Effector CD4-positive, alpha-beta T cell (primary cell): ENCODE results near the gene DOCK1.

ENCODE experiments used
- DNase-seq: peaks from one replicate; pipeline ENCODE4 v3.0.0-alpha.2; 2020

DOCK1 gene

DNA sequence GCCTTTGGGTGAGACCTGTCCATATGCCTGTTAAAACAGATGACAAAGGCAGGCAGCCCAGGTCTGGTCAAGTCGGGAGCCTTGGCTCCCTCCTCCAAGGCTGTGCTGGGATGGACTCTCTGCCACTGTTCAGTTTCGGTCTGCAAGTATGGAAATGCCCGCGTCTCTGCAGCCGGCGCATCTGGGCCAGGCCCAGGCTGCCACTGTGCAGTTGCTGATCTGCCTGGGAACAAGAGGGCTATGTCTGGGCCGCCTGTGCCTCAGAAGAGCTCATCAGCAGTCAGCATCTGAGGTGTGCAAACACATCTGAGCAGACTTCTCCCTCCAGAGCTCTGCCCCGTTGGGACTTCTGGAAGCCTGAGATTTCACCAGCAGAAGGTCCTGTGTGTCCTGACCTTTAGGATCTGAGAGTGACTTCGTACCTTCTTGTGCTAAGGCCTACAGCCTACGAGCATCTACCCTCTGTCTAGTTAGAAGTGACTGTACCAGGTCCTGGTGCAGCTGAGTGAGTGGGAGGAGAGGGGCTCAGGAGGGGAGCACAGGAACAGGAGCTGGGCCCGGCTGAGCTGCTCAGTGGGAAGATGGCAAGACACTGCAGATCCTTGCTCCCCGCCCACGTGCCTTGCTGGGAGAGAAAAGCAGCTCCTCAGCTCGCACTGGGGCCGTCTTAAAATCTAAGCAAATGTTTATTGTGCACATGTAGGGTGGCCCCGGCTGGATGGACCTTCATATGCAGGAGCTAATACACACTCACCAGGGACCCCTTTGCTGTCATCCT is 50.9 kb downstream of the DOCK1 start:
- no peak for DNase-seq

DNA sequence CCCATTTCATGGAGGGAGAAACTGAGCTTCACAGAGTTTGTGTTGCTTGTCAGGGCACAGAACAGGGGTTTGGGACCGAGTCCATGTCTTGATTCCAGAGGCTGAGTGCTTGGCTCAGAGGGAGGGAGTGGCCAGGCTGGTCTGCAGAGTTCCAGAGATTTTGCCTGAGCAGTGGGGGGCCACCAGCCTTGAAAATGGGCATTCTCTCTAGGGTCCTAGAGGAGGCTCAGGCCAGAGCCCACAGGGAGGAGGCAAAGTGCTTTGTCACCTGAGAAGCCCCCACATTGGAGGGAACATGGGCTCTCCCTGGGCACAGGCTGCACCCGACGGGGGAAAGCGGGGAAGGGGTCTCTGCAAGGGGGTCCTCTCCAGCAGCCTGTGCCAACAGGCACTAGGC is 51.5 kb downstream of the DOCK1 start:
- no peak for DNase-seq

DNA sequence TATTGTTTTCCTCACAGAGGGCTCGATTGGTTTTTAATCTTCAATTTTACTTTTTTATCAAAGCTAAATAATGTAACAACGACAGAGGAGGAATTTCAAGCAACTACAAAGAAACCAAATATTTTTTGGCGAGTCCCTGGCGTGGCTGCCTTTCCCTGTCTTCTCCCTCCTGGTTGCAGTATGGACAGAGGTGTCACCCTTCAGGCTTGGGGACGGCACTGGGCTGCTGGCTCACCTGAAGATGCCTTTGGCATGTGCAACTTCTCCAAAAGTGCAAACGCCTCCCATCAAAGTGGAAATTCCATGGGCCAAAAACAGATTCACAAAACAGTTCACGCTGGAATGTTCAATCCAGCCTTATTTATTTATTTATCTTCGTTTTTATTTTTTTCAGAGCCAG is 51.9 kb downstream of the DOCK1 start:
- DNase-seq: no peak

DNA sequence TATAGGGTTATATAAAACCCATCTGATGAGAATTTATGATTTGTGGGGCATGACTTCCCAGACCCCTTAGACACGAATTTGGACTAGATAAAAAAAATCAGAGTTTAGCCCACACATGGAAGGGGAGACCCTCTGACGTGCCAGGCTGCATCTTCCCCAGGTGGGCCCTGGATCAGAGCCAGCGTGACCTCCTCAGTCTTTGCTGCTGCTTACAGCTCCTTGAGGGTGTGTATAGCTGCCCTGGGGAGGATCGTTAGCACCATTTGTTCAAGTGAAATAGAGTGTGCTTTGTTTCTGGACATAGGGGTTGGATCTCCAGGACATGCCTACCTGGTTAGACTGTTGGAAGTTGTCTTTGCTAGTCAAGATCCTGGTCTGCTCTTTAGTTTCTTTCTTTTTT is 54.2 kb downstream of the DOCK1 start:
- DNase-seq: no peak

DNA sequence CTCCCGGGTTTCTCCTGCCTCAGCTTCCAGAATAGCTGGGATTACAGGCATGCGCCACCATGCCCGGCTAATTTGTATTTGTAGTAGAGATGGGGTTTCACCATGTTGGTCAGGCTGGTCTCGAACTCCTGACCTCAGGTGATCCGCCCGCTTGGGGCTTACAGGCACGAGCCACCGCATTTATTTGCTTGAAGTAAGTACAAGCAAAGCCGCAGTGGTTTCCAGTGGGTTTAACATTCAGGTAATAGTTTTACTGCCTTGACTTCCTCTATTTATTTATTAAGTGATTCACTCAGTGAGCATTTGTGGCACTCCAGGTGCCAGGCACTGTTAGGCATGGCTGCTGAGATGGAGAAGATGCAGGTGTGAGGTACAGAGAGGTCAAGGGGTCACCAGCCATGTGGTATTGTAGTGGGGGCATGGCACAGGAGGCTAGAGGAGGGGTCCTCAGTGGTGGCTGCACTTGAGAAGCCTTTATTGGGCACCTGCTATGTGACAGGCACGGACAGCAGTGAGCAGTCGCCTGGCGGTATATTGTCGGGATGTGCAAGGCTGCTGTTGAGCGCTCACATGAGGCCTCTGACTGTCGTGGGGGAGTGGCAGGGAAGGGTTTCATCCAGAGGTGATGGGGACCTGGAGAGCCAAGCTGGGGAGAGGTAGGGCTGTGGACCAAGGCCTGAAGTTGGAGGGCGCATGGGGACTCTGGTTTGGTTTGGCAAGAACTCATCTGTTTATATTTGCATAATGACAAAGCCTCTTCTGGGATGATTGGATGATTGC is 54.9 kb downstream of the DOCK1 start:
- DNase-seq: no peak

DNA sequence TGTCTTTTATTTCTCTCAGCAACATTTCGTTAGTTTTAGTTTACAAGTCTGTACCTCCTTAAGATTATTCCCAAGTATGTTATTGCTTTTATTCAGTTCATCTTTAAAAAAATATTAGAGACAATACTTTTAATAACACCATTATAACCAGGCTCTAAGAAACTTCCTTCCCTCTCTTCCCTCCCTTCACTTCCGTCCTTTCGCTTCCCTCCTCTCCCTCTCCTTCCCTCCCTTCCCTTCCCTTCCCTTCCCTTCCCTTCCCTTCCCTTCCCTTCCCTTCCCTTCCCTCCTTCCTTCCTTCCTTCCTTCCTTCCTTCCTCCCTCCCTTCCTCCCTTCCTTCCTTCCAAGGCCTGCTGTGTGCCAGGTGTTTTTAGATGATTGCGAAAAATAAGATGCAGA is 58.1 kb downstream of the DOCK1 start:
- no peak for DNase-seq

DNA sequence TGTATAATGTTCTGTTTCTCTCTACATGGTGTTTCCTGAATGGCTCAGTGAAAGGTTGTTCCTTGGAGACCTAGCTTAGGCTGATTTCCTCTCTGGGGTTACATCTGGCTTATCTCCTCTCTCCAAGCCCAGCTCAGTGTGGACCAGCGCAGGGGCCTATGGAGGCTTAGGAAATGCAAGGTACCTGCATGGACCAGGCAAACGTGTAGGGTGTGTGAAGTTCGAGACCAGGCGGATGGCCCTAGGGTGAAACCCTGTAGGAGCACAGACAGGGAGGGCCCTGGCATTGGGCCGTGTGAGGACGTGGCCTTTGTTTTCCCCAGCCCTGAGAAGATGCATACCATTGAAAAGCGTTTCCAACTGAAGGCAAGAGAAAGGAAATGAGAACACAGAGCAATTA is 59.0 kb downstream of the DOCK1 start:
- DNase-seq: no peak

DNA sequence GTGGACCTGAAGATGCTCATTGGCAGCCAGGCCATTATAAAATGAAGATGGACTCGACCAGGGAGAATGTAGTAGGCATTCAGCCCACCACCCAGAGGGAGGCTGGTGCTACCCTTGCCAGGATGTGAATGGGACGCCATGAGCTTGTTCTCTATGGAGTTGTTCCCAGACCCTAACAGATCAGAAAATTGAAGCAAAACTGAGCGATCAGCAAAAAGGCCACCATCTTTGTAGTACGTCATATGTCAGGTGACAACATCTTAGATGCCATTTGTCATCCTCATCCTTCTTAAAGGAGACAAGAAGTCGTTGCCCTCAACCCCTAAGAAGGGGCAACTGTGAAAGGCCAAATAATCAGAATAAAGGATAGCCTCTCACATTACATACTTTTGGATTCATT is 61.7 kb downstream of the DOCK1 start:
- no peak for DNase-seq

DNA sequence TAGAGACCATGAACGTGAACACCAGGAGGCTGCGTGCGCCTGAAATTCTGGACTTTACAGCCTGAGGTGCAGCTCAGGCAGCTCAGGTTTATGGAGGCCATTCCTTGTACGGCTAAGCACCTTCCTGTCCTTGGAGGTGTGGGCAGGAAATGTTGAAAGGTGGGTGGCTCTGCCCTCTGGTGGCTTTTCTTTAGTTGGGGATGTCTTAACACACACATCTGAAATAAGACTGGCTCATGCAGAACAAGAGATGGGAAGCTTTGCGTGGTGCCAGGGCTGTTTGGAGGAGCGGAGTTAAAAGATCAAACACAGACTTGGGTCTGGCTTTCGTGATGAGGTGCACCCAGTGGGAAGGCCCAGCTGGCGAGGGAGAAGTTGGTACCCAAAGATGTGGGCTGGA is 64.1 kb downstream of the DOCK1 start:
- no peak for DNase-seq

DNA sequence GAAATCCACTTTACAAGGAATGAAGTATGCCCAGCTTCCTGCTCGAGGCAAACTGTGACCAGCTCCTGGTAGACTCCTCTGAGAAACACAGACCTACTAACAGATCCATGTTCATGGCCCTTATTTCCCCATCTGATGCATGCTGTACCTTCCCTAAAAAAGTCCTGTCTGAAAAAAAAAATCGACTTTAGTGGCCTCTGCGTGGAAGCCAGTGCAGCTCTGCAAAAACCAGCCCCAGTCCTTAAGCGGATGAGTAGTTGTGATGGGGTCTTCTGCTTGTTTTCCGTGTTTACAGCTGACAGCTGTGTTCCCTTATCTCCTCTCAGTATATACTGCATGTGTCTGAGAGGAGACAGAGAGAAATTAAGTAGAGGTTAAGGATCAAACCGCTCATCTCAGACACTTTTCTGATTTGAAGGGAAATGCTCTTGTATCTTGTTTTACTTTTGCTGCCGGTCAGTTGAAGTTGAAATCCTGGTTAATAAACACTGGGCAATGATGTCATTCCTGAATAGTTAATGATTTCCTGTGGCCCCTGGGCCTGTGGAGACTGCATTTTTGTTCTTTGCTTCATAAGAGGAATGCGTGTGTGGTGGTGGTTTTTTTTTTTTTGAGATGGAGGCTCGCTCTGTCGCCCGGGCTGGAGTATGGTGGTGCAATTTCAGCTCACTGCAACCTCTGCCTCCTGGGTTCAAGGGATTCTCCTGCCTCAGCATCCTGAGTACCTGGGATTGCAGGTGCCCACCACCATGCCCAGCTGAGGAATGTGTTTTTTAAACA is 67.6 kb downstream of the DOCK1 start:
- DNase-seq: no peak

DNA sequence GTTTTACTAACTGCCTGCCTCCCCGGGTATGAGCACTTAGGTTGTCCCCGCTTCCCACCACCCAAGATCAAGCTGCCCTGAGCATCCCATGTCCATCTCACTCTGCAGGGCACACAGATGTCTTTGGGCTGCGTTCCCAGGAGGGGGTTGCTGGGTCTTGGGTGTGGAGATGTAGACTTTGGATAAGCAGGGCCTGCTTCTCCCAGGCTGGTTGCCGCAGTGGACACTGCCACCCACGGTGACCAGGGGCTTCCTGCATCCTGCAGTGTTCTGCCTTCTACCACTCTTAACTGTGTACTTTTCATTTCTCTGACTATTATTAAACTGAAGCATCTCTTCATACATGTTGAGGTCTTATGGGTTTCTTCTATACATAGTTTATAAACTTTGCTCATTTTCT is 70.0 kb downstream of the DOCK1 start:
- no peak for DNase-seq

DNA sequence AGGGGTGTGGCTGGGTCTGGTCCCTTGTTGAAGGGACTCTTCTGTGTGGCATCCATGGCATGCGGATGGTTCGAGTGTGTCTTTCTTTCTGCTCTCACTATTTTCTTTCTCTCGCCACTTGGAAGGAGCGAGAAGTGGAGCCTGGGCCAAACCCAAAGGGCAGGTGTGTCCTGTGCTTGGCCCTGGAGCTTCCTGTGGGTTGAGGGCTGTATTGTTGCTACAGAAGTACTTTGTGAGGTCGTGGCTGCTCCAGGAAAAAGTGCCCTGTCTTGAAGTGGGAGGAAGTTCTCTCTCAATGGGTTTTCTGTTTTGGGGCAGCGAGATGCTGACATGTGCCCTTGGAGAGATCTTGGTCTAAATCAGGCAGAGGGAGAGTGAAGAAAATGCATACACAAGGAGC is 72.0 kb downstream of the DOCK1 start:
- no peak for DNase-seq

DNA sequence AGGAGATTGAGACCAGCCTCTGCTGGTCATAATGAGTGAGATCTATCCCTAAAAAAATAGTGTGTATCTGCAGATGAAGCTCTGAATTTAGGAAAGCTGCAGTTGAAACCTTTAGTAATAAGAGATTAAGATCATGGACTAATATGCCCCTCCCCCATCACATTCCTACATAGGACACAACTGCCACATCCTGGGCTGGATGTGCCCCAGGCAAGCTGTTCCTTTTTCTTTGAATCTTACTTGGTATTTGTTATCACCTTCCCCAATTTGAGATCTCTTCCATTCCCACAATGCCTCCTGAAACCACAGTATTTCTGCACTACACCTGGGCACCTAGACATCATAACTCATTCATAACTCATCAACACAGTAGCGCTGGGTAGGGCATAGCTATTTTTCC is 74.1 kb downstream of the DOCK1 start:
- DNase-seq: no peak

DNA sequence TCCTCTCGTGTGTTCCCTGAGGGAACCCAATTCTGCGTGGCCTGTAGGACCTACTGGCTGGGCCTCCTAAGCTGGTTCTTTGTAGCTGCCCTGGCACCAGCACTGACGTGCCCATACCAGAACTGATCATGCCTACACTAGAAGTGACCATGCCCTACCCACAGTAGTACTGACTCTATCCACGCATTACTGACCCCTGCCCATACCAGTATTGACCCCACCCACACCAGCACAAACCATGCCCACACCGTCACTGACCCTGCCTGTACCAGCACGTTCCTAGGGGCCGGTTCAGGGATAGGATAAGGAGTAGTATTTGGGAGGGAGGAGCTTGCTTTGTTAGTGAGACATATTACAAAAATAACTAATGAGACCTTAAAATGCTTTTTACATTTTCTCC is 88.0 kb downstream of the DOCK1 start:
- no peak for DNase-seq

DNA sequence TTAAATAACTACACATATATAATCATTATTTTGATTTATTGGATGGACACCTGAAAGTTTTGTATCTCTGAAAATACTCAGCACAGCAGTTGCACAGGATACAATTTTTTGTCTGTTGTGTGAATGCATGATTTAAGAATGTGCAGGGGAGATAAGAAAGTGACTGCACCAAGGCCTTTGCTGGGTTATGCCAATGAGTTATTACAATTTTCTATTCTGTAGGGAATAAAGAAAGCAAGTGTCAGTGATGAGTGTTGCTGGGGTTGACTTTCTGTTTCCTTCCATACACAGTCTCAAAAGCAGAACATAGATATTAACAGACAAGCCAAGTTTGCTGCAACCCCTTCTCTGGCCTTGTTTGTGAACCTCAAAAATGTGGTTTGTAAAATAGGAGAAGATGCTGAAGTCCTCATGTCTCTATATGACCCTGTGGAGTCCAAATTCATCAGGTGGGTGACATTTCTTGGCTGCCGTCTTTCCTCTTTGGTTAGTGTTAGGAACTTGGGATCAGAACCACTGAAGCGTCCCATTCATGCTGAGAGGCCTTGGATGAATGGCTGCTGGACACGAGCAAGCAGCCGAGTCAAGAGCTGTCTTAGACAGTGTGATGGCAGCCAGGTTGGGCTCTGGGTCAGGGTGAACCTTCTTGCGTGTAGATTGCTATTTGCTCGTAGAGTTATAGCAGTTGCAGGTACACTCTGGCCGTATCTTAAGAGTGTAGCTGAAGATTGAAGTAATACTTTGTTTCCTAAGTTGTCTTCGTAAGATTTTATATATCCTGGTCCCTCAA is 92.8 kb downstream of the DOCK1 start:
- DNase-seq: no peak

DNA sequence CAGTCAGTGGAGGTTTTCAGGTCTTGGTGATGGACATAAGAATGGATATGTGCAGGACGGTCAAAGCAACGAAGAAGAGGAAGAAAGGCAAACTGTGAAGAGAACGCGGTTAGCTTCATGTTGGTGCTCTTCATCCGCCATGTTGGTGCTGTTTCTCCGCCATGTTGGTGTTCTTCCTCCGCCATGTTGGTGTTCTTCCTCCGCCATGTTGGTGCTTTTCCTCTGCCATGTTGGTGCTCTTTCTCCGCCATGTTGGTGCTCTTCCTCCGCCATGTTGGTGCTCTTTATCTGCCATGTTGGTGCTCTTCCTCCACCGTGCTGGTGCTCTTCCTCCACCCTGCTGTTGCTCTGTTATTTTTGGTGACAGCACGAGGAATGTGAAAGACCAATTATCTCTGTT is 95.4 kb downstream of the DOCK1 start:
- no peak for DNase-seq

DNA sequence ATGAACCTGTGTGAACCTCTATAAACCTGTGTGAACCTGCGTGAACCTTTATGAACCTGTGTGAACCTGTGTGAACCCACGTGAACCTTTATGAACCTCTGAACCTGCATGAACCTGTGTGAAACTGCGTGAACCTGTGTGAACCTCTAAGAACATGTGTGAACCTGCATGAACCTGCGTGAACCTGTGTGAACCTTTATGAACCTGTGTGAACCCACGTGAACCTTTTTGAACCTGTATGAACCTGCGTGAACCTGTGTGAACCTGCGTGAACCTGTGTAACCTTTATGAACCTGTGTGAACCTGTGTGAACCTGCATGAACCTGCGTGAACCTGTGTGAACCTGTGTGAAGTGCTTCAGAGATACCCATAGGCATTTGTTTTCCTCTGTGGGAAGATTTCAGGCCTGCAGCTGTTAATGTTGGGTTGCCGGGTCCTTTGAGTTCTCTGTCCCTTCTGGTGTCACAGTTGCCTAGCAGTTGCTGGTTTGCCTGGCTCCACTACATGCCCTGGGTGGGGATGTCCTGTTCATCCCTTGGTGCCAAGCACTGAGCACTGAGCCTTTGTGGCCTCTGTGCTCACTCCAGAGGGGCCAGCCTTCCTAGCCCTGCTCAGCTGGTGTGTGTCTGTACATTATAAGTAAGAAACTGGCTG is 97.9 kb downstream of the DOCK1 start:
- DNase-seq: no peak

DNA sequence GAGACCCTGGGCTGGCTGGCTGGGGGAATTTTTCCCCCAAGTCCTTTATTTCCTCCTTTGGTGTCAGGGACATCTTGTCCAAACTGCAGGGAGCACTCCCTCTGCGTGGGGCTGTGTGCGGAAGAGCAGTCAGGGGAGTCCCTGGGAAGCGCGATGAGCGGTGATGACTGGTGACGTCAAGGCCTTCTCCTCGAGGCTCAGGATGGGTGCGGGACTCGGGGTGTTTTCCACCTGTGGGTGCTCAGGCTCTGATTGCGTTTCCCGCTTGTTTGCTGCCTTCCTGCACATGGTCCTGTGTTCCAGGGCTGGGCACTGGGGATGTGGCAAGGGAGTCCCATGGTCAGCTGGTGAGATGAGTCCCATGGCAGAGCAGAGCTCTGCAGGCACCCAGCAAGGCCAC is 101.2 kb downstream of the DOCK1 start:
- DNase-seq: no peak

DNA sequence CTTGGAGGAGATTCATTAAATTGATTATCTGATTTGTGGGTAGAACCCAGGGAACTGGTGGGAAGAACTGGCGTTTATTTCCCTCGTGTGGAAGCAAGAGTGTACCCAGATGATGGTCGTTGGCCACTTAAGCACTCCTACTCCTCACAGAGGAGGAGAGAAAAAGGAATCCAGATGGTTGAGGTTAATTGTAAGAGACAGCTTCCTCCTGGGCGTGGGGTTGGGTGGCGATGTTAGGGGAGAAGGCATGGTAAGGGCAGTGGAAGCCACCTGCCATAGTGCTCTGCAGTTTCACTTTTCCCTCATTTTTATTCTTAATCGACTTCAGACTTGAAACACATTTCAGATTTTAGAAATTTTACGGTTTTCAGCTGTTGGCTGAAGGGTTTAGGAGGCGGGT is 104.1 kb downstream of the DOCK1 start:
- no peak for DNase-seq

DNA sequence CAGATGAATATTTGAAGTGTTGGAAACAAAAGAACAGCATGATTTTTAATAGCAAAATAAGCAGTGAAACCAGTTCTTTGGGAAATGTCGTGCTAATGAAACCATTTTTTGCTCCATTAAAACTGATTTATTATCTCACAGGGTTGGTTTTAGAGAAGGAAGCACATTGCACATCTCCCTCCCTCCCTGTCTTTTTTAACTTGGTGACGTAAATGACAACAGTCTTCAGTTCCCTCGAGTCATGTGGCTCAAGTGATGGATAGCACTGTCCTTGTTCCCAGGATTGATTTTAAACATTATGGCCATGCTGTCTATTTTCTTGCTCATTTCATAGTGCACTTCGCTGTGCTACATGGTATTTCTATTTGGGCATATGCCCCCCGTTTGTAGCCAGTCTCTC is 105.9 kb downstream of the DOCK1 start:
- no peak for DNase-seq

DNA sequence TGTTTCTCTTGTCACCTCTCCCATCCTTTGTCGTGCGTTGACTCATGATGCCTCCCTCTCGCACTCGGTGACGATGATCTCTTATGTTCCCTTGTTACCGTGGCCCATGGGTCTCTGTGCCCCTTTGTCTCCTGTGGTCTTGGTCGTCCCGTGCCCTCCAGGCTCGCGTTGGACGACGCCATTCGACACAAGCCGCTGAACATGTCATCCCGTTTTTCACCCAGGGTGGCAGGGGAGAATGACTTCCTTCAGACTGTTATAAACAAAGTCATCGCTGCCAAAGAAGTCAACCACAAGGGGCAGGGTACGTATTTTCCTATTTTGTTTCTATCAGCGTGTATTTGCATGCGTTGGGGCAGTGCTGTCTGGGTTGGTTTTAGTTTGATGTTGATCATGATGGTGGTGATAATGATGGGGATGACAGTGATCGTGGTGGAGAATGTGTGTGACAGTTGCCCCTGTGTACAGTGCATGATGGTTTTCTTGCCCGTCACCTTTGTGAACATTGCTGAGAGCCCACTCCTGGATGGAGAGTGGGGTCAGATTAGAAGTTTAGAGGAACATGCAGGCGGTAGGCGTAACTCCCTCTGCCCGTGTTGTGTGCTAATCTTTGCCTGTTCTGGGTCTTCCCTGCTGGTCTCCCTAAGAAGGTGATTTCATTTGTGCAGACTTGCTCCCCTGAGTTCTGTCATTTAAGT is 107.0 kb downstream of the DOCK1 start:
- no peak for DNase-seq

DNA sequence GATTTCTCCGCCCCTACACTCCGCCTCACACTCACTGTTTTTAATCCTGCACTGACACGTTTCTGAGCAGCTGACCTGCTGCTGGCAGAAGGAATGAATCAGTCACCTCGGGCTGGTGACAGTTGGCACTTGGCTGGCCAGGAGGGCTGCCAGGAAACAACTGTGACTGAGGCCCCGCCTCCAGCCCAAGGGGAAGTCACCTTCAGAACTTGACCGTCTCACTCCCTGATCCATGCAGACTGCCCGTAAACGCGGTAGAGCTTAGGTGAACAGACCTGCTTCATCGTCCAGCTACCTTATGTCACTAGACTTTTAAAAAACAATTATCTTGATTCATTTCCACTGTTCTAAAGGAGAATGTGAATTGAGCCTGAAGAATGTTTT is 107.5 kb downstream of the DOCK1 start:
- no peak for DNase-seq
